CD4-positive, alpha-beta memory T cell (primary cell): ENCODE measurements around the gene NPY4R. TPM values are rescaled to one million over a fixed set of nuclear protein-coding genes. Genes with fewer than 3 reads are reported as not detected.
"Not testable (repeated sequence)": the region's sequence is repeated elsewhere in the genome, so short reads cannot be mapped to it uniquely, and the experiment has no call there.

Source experiments
- CTCF ChIA-PET: fragments of 350-600 bp; sonication (Branson Sonifier 250); formaldehyde crosslinking; loops from one replicate; lab custom pipeline; 2021; ENCODE audit warnings: inconsistent platforms; ENCODE audit not compliant: partially characterized antibody; lab: Charles Lee
- POLR2A ChIA-PET: fragments of 350-600 bp; sonication (Branson Sonifier 250); formaldehyde crosslinking; loops from one replicate; lab custom pipeline; 2021; ENCODE audit not compliant: partially characterized antibody; lab: Charles Lee
- DNase-seq, 5 donors: peaks; one replicate each; pipeline versions ENCODE4 v3.0.0 to v3.0.0-alpha.2; 2020 to 2022; ENCODE audit warnings: mixed read lengths in 1 of 5
- H3K27ac ChIP-seq: one replicate; pipeline ENCODE4 v1.7.0; 2013; ENCODE audit warnings: low read depth, low read length
- H3K27me3 ChIP-seq: 2 replicates; pipeline ENCODE4 v1.7.0; 2013; ENCODE audit warnings: mild to moderate bottlenecking, low read length, moderate library complexity; ENCODE audit not compliant: insufficient read depth
- H3K36me3 ChIP-seq: 2 replicates; pipeline ENCODE4 v1.7.0; 2013; ENCODE audit warnings: mild to moderate bottlenecking, low read length, moderate library complexity; ENCODE audit not compliant: insufficient read depth
- H3K4me1 ChIP-seq: 2 replicates; pipeline ENCODE4 v1.7.0; 2013; ENCODE audit warnings: mild to moderate bottlenecking, low read length, moderate library complexity; ENCODE audit not compliant: insufficient read depth
- H3K4me3 ChIP-seq, 2 donors: one replicate each; pipeline ENCODE4 v1.7.0; 2013; ENCODE audit warnings: low read length in 2 of 2, mild to moderate bottlenecking in 1 of 2
- H3K9me3 ChIP-seq, 2 donors: one replicate each; pipeline ENCODE4 v1.7.0; 2013; ENCODE audit warnings: low read length in 2 of 2, control low read depth in 1 of 2; ENCODE audit not compliant: control insufficient read depth in 1 of 2
- H3K27ac Mint-ChIP-seq, 7 donors: one replicate each; pipeline ENCODE4 v1.8.0; 2020 to 2021; ENCODE audit warnings: mixed read lengths in 7 of 7, mild to moderate bottlenecking in 6 of 7, inconsistent platforms in 3 of 7, moderate library complexity in 3 of 7
- H3K27me3 Mint-ChIP-seq, 2 donors: one replicate each; pipeline ENCODE4 v1.8.0; 2020 to 2021; ENCODE audit warnings: mixed read lengths in 2 of 2
- H3K36me3 Mint-ChIP-seq, 2 donors: one replicate each; pipeline ENCODE4 v1.8.0; 2020 to 2021; ENCODE audit warnings: mixed read lengths in 2 of 2, inconsistent platforms in 1 of 2, mild to moderate bottlenecking in 1 of 2
- H3K4me1 Mint-ChIP-seq, 4 donors: one replicate each; pipeline ENCODE4 v1.8.0; 2020 to 2021; ENCODE audit warnings: mixed read lengths in 4 of 4, mild to moderate bottlenecking in 1 of 4
- H3K4me3 Mint-ChIP-seq, 8 donors: one replicate each; pipeline ENCODE4 v1.8.0; 2020 to 2021; ENCODE audit warnings: mixed read lengths in 8 of 8, mild to moderate bottlenecking in 7 of 8, moderate library complexity in 6 of 8, inconsistent platforms in 3 of 8
- H3K9me3 Mint-ChIP-seq, 8 donors: one replicate each; pipeline ENCODE4 v1.8.0; 2020 to 2021; ENCODE audit warnings: mixed read lengths in 8 of 8, mild to moderate bottlenecking in 5 of 8, inconsistent platforms in 3 of 8, moderate library complexity in 1 of 8
- intact Hi-C: fragments of 100-400 bp; cut with micrococcal nuclease; formaldehyde crosslinking; loops from one replicate; pipeline ENCODE4 v1.15.1; 2023
- polyA plus RNA-seq, 2 donors: library from polyadenylated mRNA; unstranded; fragments of 300-500 nt; fragmentation: Illumina TruSeq; gene quantifications; one replicate each; pipeline ENCODE4 v1.2.3, GENCODE V29; 2021
- total RNA-seq, 2 experiments: library from RNA; stranded (reverse); gene quantifications; one replicate each; pipeline ENCODE4 v1.2.3, GENCODE V29; 2021

Gene NPY4R
- total and polyA plus RNA-seq, 4 experiments from 2014 or later = not detected

DNA sequence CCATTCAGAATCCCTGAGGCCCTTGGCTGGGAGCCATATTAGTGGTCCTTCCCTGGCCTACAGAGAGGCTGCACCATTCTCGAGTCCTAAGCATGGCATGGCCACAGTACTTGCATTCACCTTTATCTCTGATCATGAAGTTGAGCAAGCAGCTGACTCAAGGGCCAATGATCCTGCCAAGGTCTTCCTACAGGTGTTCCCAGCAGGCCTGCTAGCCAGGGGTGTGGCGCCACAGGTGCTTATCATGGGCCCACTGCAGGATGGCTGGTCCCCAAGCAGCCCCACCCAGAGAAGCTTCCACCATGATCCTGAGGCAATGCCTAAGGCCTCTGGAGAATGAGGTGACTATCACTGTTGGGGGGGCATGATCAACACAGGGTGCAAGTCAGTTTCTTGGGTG, 42.2 kb downstream of the NPY4R start:
- CTCF ChIA-PET, DNase-seq, H3K27ac Mint-ChIP-seq: not testable (repeated sequence)

DNA sequence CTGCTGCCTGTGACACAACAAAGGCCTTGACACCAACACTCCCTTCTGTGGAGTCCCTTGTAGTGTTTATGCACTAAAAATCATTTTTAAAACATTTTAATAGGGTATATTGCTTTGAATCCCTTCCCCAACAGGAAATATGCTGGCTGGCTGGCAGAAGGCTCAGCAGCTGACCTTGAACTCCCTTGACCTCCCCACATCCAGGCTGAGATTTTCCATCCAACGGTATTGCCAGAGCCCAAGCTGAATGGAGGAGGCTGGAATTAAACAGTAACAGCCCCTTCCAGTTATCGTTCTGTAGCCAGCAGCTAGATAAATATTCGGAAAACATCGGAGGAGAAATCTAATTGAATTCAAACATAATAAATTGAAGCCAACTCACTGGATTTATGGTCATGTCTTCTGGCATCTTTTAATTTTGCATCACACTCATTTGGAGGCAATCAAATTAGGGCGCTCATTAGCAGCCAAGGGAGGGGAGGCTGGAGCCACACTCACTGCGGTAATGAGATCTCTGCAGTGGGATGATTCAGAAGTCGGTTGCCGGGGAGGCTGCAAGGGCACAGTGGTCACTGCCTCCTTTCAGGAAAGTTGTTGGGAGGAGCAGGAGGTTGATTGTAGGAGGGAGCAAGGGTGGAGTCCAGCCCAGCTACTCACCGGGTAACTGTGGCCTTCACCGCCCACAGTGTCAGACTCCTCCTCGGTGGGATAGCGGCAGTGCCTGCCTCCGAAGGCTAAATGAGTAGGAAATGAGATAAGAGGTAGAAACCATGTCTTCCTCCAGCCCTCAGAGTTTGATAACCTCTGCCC, 46.0 kb downstream of the NPY4R start:
- H3K9me3 Mint-ChIP-seq, intact Hi-C loops, H3K27me3 ChIP-seq, H3K4me3 ChIP-seq, H3K27ac ChIP-seq, CTCF ChIA-PET, POLR2A ChIA-PET, H3K4me3 Mint-ChIP-seq, H3K9me3 ChIP-seq, H3K36me3 ChIP-seq, H3K4me1 ChIP-seq, H3K27ac Mint-ChIP-seq, DNase-seq, H3K36me3 Mint-ChIP-seq, H3K4me1 Mint-ChIP-seq, H3K27me3 Mint-ChIP-seq: not testable (repeated sequence)

More for the DNA sequence above, 42.2 kb downstream of the NPY4R start:
- H3K4me3 Mint-ChIP-seq, H3K4me1 ChIP-seq, H3K9me3 Mint-ChIP-seq, H3K36me3 ChIP-seq, H3K27me3 Mint-ChIP-seq, H3K36me3 Mint-ChIP-seq, H3K4me3 ChIP-seq, H3K9me3 ChIP-seq, POLR2A ChIA-PET, H3K27ac ChIP-seq, intact Hi-C loops, H3K27me3 ChIP-seq, H3K4me1 Mint-ChIP-seq: not testable (repeated sequence)

DNA sequence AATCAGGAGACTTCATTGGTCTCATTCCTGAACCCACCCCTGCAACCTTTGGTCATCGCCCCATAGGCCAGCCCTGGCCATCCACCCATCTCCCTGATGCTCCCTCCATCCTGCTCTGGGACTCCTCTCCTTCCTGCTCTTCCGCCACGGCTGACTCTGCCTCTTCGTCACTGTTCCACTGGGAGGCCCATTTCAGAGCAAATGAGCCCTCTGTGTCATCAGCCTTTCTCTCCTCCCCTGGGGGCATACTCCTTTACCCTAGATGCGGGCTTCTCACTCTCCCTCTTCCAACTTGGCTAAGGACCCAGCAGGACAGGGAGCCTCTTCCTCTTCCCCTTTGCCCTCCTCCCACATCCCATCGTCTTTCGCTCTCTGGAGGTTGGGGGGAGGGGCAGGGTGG, 47.5 kb downstream of the NPY4R start:
- intact Hi-C loops, POLR2A ChIA-PET, DNase-seq: not testable (repeated sequence)

DNA sequence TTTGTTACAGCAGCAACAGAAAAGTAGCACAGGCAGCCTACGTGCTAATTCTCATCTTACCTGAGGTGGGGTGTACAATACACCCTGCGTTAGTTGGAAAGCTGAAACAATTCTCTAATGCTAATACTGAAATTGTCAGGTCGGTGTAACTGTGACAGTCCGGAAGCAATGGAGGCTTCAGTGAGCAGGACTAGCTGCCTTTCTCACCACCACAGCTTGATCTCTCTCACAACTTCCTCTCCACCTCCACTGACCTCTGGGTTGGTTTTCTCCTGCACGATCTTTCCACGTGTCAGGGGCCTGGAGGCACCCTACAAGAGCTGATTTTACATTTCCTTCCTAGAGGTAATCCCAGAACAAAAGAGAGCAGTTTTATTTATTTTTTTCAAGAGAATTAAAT, 50.5 kb downstream of the NPY4R start:
- intact Hi-C loops = not testable (repeated sequence)

More for the DNA sequence above, 47.5 kb downstream of the NPY4R start:
- H3K36me3 Mint-ChIP-seq, H3K4me3 ChIP-seq, H3K4me1 ChIP-seq, CTCF ChIA-PET, H3K9me3 Mint-ChIP-seq, H3K9me3 ChIP-seq, H3K27ac ChIP-seq, H3K4me3 Mint-ChIP-seq, H3K36me3 ChIP-seq, H3K4me1 Mint-ChIP-seq, H3K27me3 ChIP-seq, H3K27me3 Mint-ChIP-seq: not testable (repeated sequence)
- H3K27ac Mint-ChIP-seq = peak overlapping the region in 1 of 7 donors; percentile 68

DNA sequence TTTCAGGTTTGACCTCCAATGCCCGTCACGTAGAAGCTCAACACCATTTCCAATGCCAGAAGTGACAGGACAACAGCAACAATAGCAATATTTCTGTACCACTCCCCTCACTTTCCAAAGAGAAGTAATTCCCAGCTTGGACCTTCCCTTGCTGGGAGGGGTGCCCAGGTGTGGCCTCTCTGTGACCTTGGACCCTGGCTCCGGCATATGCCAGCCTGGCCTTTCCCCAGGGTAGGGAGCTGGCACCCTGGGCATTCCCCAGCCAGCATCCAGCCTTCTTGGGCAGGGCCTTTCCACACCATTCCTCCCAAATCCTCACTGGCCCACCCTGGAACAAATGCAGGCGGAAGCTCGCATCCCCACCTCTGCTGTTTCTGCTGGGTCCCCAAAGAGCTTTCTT, 53.1 kb downstream of the NPY4R start:
- H3K4me3 ChIP-seq, CTCF ChIA-PET, intact Hi-C loops, H3K9me3 Mint-ChIP-seq, H3K36me3 Mint-ChIP-seq, H3K4me3 Mint-ChIP-seq, H3K36me3 ChIP-seq, H3K27me3 ChIP-seq, H3K27ac Mint-ChIP-seq, H3K9me3 ChIP-seq, H3K27ac ChIP-seq, POLR2A ChIA-PET, H3K4me1 Mint-ChIP-seq, DNase-seq, H3K27me3 Mint-ChIP-seq, H3K4me1 ChIP-seq: not testable (repeated sequence)

More for the DNA sequence above, 50.5 kb downstream of the NPY4R start:
- H3K27ac ChIP-seq, H3K9me3 ChIP-seq, POLR2A ChIA-PET, H3K4me3 Mint-ChIP-seq, CTCF ChIA-PET, H3K4me3 ChIP-seq, H3K27me3 ChIP-seq, H3K36me3 ChIP-seq, H3K36me3 Mint-ChIP-seq, H3K9me3 Mint-ChIP-seq, H3K4me1 Mint-ChIP-seq, H3K27ac Mint-ChIP-seq, H3K4me1 ChIP-seq, DNase-seq, H3K27me3 Mint-ChIP-seq: not testable (repeated sequence)

DNA sequence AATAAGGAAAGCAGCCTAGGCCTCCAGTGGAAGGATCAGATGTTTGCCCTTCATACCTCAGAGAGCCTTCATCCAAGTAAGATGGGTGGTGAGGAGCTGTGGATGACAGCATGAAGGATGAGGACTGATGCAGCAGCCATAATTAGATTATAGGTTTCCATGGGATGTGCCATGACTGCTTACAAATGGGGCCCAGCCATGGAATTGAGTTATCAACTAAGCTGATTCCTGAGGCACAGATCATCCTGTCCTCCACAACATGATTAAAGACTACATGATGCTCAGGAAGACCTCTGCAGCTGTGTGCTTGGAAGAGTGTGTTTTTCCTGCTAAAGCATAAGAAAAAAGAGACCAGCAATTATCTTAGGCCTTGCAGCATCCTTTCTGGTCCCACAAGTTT, 54.6 kb downstream of the NPY4R start:
- H3K36me3 ChIP-seq, H3K36me3 Mint-ChIP-seq, POLR2A ChIA-PET, H3K4me3 ChIP-seq, H3K4me1 ChIP-seq, H3K9me3 ChIP-seq, DNase-seq, H3K27me3 Mint-ChIP-seq, H3K27me3 ChIP-seq, H3K4me1 Mint-ChIP-seq, H3K9me3 Mint-ChIP-seq, H3K4me3 Mint-ChIP-seq, H3K27ac ChIP-seq, intact Hi-C loops, CTCF ChIA-PET, H3K27ac Mint-ChIP-seq: not testable (repeated sequence)
